Tibial nerve (tissue), 4 donors: ENCODE results near the gene KANSL3.

Experiments used
- EP300 ChIP-seq, 2 donors: sonication (generic); formaldehyde crosslinking; IDR thresholded peaks; one replicate each; pipeline ENCODE4 v1.6.1; 2017; ENCODE audit warnings: antibody characterized with exemption in 2 of 2, mild to moderate bottlenecking in 1 of 2
- POLR2A ChIP-seq, 2 donors: fragments of 450-650 bp; IDR thresholded peaks; one replicate each; pipeline ENCODE4 v1.6.1; 2017; ENCODE audit warnings: antibody characterized with exemption in 2 of 2, mild to moderate bottlenecking in 2 of 2, moderate library complexity in 2 of 2
- TF ChIP-seq, protein P1 (sequence below), 5 experiments: fragments of 200-600 bp in 3 of 5; fragments of 450-650 bp in 2 of 5; sonication (generic) in 3 of 5; IDR thresholded peaks; one replicate each; pipeline ENCODE4 v1.5.1; 2016 to 2019; ENCODE audit warnings: antibody characterized with exemption in 5 of 5, mild to moderate bottlenecking in 3 of 5, moderate library complexity in 2 of 5

DNA sequence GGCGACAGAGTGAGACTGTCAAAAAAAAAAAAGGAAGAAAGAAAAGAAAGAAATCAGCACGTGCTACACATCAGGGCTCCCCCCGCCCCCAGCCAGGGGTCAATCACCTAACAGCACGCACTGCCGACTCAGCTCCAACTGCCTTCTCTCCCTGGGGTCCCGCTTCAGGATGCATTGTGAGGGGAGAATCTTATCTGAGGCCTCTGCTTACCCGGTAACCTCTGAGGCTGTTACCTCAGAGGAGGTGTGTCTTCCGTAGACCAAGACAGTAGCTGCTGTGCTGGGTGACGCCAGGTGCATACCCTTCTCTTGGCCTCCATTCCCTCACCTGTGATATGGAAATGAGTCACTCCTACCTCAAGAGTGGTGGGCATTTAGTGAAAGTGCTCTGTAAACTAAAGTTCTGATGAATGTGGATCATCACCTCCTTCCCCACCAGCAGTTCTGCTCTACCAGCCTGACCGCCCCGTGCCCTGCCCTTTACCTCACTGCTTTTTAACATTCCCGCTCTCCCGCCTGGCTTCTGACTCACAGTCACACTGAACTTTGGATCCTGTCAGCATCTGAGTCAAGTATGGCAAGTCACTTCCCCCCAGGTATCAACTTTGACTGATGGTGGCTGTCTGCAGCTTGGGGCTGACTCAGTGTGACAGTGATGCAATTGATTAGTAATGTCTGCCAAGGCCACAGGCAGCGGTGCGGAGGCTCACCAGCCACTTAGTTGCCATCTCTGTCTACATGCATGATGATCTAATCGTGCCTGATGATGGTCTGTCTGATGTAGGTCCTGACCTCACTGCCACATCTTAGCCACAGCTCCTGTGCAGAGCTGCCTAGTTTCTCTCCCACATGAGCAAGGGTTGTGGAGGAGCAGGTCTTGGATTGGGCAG lies 81.4 kb downstream of the KANSL3 start:
- TF ChIP-seq, protein P1, sequence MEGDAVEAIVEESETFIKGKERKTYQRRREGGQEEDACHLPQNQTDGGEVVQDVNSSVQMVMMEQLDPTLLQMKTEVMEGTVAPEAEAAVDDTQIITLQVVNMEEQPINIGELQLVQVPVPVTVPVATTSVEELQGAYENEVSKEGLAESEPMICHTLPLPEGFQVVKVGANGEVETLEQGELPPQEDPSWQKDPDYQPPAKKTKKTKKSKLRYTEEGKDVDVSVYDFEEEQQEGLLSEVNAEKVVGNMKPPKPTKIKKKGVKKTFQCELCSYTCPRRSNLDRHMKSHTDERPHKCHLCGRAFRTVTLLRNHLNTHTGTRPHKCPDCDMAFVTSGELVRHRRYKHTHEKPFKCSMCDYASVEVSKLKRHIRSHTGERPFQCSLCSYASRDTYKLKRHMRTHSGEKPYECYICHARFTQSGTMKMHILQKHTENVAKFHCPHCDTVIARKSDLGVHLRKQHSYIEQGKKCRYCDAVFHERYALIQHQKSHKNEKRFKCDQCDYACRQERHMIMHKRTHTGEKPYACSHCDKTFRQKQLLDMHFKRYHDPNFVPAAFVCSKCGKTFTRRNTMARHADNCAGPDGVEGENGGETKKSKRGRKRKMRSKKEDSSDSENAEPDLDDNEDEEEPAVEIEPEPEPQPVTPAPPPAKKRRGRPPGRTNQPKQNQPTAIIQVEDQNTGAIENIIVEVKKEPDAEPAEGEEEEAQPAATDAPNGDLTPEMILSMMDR (IDR thresholded peaks at IDR 0.05), result no peak
- no peak for TF ChIP-seq POLR2A (IDR thresholded peaks at IDR 0.05)
- no peak for TF ChIP-seq EP300 (IDR thresholded peaks at IDR 0.05)
